Omental fat pad (tissue), 4 donors: Measurements from ENCODE around the gene MEP1B. TPM values are rescaled to one million over a fixed set of nuclear protein-coding genes. Genes with fewer than 3 reads are reported as not detected.
"Not testable (repeated sequence)": the region's sequence is repeated elsewhere in the genome, so short reads cannot be mapped to it uniquely, and the experiment has no call there.

Source experiments
- ATAC-seq: fragments of 150-250 bp; one replicate; pipeline ENCODE4 v1.9.1; 2016; ENCODE audit warnings: mild to moderate bottlenecking, moderate library complexity; ENCODE audit not compliant: low FRiP score
- DNase-seq: peaks from one replicate; pipeline ENCODE4 v3.0.0-alpha.2; 2019; ENCODE audit warnings: low spot score
- CTCF ChIP-seq, 3 donors: fragments of 450-650 bp; IDR thresholded peaks; one replicate each; pipeline ENCODE4 v1.5.1; 2016 to 2017; ENCODE audit warnings: antibody characterized with exemption in 3 of 3, mild to moderate bottlenecking in 3 of 3, moderate library complexity in 2 of 3
- total RNA-seq, 4 donors: library from RNA; depleted of rRNA; stranded (reverse); fragments of >200 nt; gene quantifications; one replicate each; pipeline ENCODE4 v1.1.0, GENCODE V29; 2016

Gene MEP1B
- total RNA-seq, 4 donors from 2014 or later = 0.32 TPM; not detected in 3

GRCh38 chr18:32160547-32160946 lies 29.3 kb upstream of the MEP1B start:
- DNase-seq = no peak
- no peak for TF ChIP-seq CTCF (IDR thresholded peaks at IDR 0.05)
- no peak for ATAC-seq

DNA sequence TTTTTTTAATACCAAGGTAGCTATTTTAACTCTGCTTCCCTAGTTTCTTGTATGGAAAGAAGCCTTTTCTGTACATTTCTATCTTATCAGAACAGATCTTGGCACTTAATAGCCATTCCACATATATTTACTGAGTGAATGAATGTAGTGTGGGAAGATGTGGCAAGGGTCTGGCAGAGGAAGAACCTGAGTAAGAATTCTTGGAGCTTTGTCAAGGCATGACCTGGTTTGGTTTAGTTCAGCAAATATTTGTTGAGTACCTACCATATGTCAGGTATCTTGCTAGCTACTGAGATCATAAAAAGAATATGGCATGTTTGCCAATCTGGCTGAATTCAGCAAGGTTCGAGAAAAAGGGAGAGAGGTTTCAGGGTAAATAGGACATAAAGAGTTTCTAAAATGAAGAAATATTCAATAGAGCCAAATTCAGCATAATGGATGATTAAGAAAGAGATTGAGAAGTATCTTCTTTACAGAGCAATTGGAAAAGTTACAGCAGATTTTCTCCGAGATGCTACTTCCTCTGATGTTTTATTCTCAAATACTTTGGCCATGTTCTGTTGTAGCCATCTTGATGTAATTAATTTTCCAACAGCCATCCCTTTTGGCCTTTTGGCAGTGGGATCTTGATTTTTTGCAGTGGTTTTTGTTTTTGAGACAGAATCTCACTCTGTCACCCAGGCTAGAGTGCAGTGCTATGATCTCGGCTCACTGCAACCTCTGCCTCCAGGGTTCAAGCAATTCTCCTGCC lies 21.7 kb upstream of the MEP1B start:
- no peak for DNase-seq
- no peak for ATAC-seq

GRCh38 chr18:32173654-32174053 lies 16.2 kb upstream of the MEP1B start:
- ATAC-seq (no peak), DNase-seq (no peak)
- TF ChIP-seq CTCF (IDR thresholded peaks at IDR 0.05) = no peak

More for the DNA sequence above, 21.7 kb upstream of the MEP1B start:
- TF ChIP-seq CTCF (IDR thresholded peaks at IDR 0.05) = no peak

DNA sequence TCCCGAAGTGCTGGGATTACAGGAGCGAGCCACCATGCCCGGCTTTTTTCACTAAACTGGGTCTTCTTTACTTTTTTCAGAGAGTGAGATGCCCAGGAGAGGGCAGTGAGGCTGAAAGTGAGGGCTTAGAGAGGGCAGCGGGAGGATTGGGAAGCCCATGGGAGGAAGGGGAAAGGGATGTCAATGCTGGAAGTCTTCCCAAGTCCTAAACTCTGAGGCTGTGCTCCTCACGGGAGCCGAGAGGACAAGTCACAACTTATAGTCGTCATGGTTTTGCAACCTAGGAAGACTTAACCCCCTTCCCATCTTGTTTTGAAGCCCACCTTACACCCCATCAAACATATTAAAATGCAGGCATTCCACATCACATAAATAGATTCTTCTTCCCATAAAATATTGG lies 15.1 kb upstream of the MEP1B start:
- DNase-seq (no peak), ATAC-seq (no peak)

GRCh38 chr18:32175265-32175664 lies 14.6 kb upstream of the MEP1B start:
- no peak for ATAC-seq
- DNase-seq = no peak
- no peak for TF ChIP-seq CTCF (IDR thresholded peaks at IDR 0.05)

More for the DNA sequence above, 15.1 kb upstream of the MEP1B start:
- no peak for TF ChIP-seq CTCF (IDR thresholded peaks at IDR 0.05)

DNA sequence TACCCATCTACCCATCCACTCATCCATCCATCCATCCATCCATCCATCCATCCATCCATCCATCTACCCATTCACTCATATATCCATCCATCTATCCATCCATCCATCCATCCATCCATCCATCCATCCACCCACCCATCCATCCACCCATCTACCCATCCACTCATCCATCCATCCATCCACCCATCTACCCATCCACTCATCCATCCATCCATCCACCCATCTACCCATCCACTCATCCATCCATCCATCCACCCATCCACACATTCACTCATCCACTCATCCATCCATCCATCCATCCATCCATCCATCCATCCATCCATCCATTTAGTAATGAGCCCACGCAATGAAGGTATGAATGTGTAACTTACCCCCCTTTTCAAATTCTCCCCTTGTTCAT lies 13.1 kb upstream of the MEP1B start:
- not testable (repeated sequence) for DNase-seq, ATAC-seq

- no peak for TF ChIP-seq CTCF (IDR thresholded peaks at IDR 0.05)
- no peak for ATAC-seq
- no peak for DNase-seq
These were observed 12.3 kb upstream of the MEP1B start for GRCh38 chr18:32177530-32177929.
